ENCODE results near the gene CAMK1D. TPM values are rescaled to one million over a fixed set of nuclear protein-coding genes. Genes with fewer than 3 reads are reported as not detected.

The CAMK1D gene
- total and polyA plus RNA-seq, 2 of the 8 experiments (the other 6 are each of a cell fraction or from before 2014, with no cell fraction given): 3.5 to 10.6 TPM

- Histone ChIP-seq H2AK5ac (ENCODE audit: low read depth, low read length) (no peak overlapping the region), H2BK120ac (replicated peaks; ENCODE audit: low read depth, low read length) (no peak overlapping the region), H3K18ac (ENCODE audit: extremely low read depth, low read length) (no peak overlapping the region), H3K79me1 (ENCODE audit: low read depth, low read length) (peaks cover 2% of the 10 kb centered on the region; the same call in 1 of the 2 replicates), H2BK20ac (ENCODE audit: low read length) (no peak overlapping the region), H2BK15ac (ENCODE audit: low read length) (no peak overlapping the region), H4K5ac (ENCODE audit: insufficient read length, low read depth, low read length) (no peak overlapping the region), H2BK12ac (ENCODE audit: low read depth, low read length) (no peak overlapping the region), H3K56ac (replicated peaks; ENCODE audit: insufficient read length, low read depth, low read length) (no peak overlapping the region), H2AFZ (ENCODE audit: low read length) (no peak overlapping the region), H2BK5ac (ENCODE audit: low read depth, low read length) (no peak overlapping the region), H3K36me3 (ENCODE audit: control insufficient read depth in 2 of 4, insufficient read depth in 4 of 4, low read length in 3 of 4) (no peaks in the 10 kb centered on the region; a peak in 1 of 8 replicates), H4K20me1 (replicated peaks in 1 of 2; ENCODE audit: control insufficient read depth in 1 of 2, insufficient read depth in 2 of 2, low read length in 2 of 2) (no peaks in the 10 kb centered on the region), H3K27me3 (replicated peaks in 1 of 4; ENCODE audit: control insufficient read depth in 3 of 4, extremely low read depth in 1 of 4, insufficient read depth in 3 of 4, low read length in 3 of 4) (no peaks in the 10 kb centered on the region), H4K91ac (replicated peaks; ENCODE audit: insufficient read length, low read length) (no peak overlapping the region), H3K4me2 (ENCODE audit: insufficient read depth in 1 of 2, low read depth in 2 of 2, low read length in 2 of 2) (no peak overlapping the region), H3K4me3 (ENCODE audit: extremely low read depth in 1 of 4, insufficient read depth in 2 of 4, low read depth in 3 of 4, low read length in 4 of 4) (no peak overlapping the region), H3K27ac (ENCODE audit: low read depth, low read length) (no peak overlapping the region), H4K8ac (ENCODE audit: extremely low read depth, insufficient read depth, low read length) (peak overlapping the region; percentile 29; the same call in 1 of the 2 replicates), H3K23me2 (ENCODE audit: low read depth, low read length) (no peaks in the 10 kb centered on the region), H3K79me2 (ENCODE audit: control insufficient read depth in 1 of 2, insufficient read depth in 2 of 2, low read length in 2 of 2) (no peaks in the 10 kb centered on the region), H3K14ac (ENCODE audit: insufficient read length) (no peak overlapping the region), H3K4ac (replicated peaks; ENCODE audit: insufficient read length, low read depth, low read length) (no peak overlapping the region), H3K9me3 (ENCODE audit: insufficient read depth in 2 of 2, low read depth in 1 of 2, low read length in 1 of 2) (no peaks in the 10 kb centered on the region), H3K4me1 (replicated peaks in 1 of 4; ENCODE audit: control insufficient read depth in 3 of 4, insufficient read depth in 4 of 4, low read length in 3 of 4) (peaks cover 0 to 4% (median 0%) of the 10 kb centered on the region in 4 experiments; a peak in 3 of 7 replicates), H3K23ac (ENCODE audit: insufficient read length) (no peak overlapping the region), H3K9ac (replicated peaks in 1 of 4; ENCODE audit: extremely low read depth in 1 of 4, low read depth in 3 of 4, low read length in 3 of 4) (no peak overlapping the region)
- 83% methylated on average over 6 of the region's 6 CpGs; no CpG with 5 or more reads in 1 of the 2 experiments for WGBS, 2 experiments (ENCODE audit: extremely low coverage in 1 of 2, insufficient coverage in 1 of 2, insufficient read length in 1 of 2, insufficient replicate concordance in 2 of 2, low coverage in 1 of 2, low lambda C conversion rate in 2 of 2, missing lambda C conversion rate in 1 of 2)
- FAIRE-seq: no peak
- TF ChIP-seq PHF8 (conservative IDR thresholded peaks at IDR 0.05; ENCODE audit: low read depth, low read length) (no peak), SP1 (IDR thresholded peaks at IDR 0.05; ENCODE audit: low read depth, low read length) (no peak), KDM5A (IDR thresholded peaks at IDR 0.05; ENCODE audit: low read length) (no peak), MAFK (IDR thresholded peaks at IDR 0.05; ENCODE audit: low read depth, low read length) (no peak)
- ChIA-PET POLR2A (ENCODE audit: partially characterized antibody) (interaction anchor here (1.2 kb wide), 1 partner anchor 38 kb away, joined by 3 read pairs; no protein-coding TSS in a partner anchor), CTCF (ENCODE audit: partially characterized antibody) (interaction anchor here (0.8 kb wide), 1 partner anchor 28 kb away, joined by 3 read pairs; no protein-coding TSS in a partner anchor)
- no peak for DNase-seq (ENCODE audit: low read depth in 1 of 2, low spot score in 2 of 2)
Observed at GRCh38 chr10:12434277-12434676, 84.9 kb downstream of the CAMK1D start.

All from H1 (cell line).